Parathyroid adenoma (tissue), 2 donors: Measurements from ENCODE around the gene EEIG1.

Source experiments
- H2AFZ ChIP-seq: fragments of 300-600 bp; sonication (generic); one replicate; pipeline ENCODE4 v1.7.0; 2017; ENCODE audit warnings: antibody characterized with exemption, mild to moderate bottlenecking
- H3K27ac ChIP-seq: fragments of 300-600 bp; sonication (generic); one replicate; pipeline ENCODE4 v1.7.0; 2017
- H3K27me3 ChIP-seq: fragments of 300-600 bp; sonication (generic); one replicate; pipeline ENCODE4 v1.7.0; 2017; ENCODE audit warnings: low read length; ENCODE audit not compliant: control insufficient read depth, insufficient read depth
- H3K36me3 ChIP-seq: fragments of 300-600 bp; sonication (generic); one replicate; pipeline ENCODE4 v1.7.0; 2017; ENCODE audit warnings: low read length; ENCODE audit not compliant: control insufficient read depth, insufficient read depth
- H3K4me1 ChIP-seq: fragments of 300-600 bp; sonication (generic); one replicate; pipeline ENCODE4 v1.7.0; 2017; ENCODE audit warnings: control low read depth
- H3K4me2 ChIP-seq: fragments of 300-600 bp; sonication (generic); one replicate; pipeline ENCODE4 v1.7.0; 2017; ENCODE audit warnings: low read length
- H3K4me3 ChIP-seq: fragments of 300-600 bp; sonication (generic); one replicate; pipeline ENCODE4 v1.7.0; 2017; ENCODE audit warnings: low read depth, low read length
- H3K79me2 ChIP-seq: fragments of 300-600 bp; sonication (generic); one replicate; pipeline ENCODE4 v1.7.0; 2017; ENCODE audit warnings: control low read depth
- H3K9ac ChIP-seq: fragments of 300-600 bp; sonication (generic); one replicate; pipeline ENCODE4 v1.7.0; 2017; ENCODE audit warnings: mild to moderate bottlenecking
- H3K9me3 ChIP-seq: fragments of 300-600 bp; sonication (generic); one replicate; pipeline ENCODE4 v1.7.0; 2017; ENCODE audit warnings: low read length; ENCODE audit not compliant: control insufficient read depth
- TF ChIP-seq, protein P1 (sequence below): fragments of 300-600 bp; sonication (generic); IDR thresholded peaks from one replicate; pipeline ENCODE4 v1.7.0; 2017; ENCODE audit warnings: antibody characterized with exemption, mild to moderate bottlenecking
- donor health status: primary hyperparathyroidism.

The EEIG1 gene

GRCh38 chr9:127942216-127943010 is 38.4 kb downstream of the EEIG1 start:
- Histone ChIP-seq H2AFZ (no peak overlapping the region), H3K27me3 (no peaks in the 10 kb centered on the region), H3K79me2 (no peaks in the 10 kb centered on the region), H3K9me3 (no peaks in the 10 kb centered on the region), H3K4me3 (no peak overlapping the region), H3K4me2 (no peak overlapping the region), H3K9ac (no peak overlapping the region), H3K4me1 (no peaks in the 10 kb centered on the region), H3K27ac (no peak overlapping the region), H3K36me3 (no peaks in the 10 kb centered on the region)
- TF ChIP-seq, protein P1, sequence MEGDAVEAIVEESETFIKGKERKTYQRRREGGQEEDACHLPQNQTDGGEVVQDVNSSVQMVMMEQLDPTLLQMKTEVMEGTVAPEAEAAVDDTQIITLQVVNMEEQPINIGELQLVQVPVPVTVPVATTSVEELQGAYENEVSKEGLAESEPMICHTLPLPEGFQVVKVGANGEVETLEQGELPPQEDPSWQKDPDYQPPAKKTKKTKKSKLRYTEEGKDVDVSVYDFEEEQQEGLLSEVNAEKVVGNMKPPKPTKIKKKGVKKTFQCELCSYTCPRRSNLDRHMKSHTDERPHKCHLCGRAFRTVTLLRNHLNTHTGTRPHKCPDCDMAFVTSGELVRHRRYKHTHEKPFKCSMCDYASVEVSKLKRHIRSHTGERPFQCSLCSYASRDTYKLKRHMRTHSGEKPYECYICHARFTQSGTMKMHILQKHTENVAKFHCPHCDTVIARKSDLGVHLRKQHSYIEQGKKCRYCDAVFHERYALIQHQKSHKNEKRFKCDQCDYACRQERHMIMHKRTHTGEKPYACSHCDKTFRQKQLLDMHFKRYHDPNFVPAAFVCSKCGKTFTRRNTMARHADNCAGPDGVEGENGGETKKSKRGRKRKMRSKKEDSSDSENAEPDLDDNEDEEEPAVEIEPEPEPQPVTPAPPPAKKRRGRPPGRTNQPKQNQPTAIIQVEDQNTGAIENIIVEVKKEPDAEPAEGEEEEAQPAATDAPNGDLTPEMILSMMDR: peak; percentile 64

DNA sequence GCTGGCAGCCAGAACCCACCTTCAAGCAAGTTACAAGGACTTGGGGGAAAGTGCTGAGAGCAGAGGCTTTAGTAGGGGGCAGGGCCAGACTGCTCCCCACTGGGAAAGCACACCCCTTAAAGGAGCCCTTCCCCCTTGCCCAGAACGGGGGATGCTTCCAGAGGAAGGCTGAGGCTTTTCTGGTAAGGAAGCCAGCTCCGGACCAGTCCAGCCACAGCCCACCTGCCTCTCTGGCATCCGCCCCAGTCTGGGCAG is 38.9 kb downstream of the EEIG1 start:
- no peak overlapping the region for H3K9ac ChIP-seq
- H3K4me3 ChIP-seq: no peak overlapping the region
- H3K27ac ChIP-seq: no peak overlapping the region
- H3K36me3 ChIP-seq: no peaks in the 10 kb centered on the region
- no peaks in the 10 kb centered on the region for H3K27me3 ChIP-seq
- H3K9me3 ChIP-seq: no peaks in the 10 kb centered on the region
- no peak overlapping the region for H3K4me2 ChIP-seq
- TF ChIP-seq, protein P1: no peak
- H2AFZ ChIP-seq: no peak overlapping the region
- peaks cover 2% of the 10 kb centered on the region for H3K79me2 ChIP-seq
- no peaks in the 10 kb centered on the region for H3K4me1 ChIP-seq

DNA sequence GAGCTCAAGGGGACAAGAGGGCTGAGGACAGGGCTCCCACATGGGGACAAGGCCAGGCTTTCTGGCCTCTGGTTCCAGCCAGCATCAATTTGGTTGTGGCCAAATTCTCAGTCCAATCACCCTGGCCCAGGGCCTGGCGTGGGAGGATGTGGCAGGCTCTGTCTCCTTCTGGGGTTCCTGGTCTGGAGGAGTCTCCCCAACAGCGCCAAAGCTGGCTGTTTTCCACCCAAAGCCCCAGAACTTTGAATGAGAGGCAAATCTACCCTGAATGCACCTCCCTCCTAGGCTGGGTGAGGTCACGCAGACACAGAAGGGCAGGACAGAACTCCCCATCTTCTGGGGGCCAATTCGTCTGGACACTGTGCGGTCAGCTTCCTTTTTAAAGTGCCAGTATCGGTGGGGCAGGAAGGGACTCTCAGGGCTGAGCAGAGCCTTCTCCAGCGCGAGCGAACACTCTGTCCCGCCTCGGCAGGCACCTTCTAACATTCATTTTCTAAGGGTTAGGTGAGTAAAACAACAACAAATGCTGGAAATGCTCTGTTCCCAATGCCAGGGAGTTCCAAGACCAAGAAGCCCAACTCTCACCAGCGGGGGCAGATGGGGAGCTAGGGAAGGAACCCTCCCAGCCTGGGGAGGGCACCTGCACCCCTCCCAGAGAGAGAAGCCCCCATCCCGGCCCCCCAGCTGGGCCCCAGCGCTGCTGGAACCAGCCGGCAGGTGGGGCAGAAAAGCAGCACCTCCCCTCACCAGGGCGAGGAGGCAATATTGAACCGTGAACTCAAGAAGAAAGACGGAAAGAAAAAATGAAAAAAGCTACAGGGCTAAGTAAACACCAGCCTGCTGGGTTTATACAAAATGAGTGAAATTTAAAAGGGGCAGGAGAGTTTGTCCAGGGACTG is 39.5 kb downstream of the EEIG1 start:
- Histone ChIP-seq H3K9ac (no peak overlapping the region), H3K4me3 (no peak overlapping the region), H3K27me3 (no peaks in the 10 kb centered on the region), H3K36me3 (no peaks in the 10 kb centered on the region), H2AFZ (no peak overlapping the region), H3K4me1 (no peaks in the 10 kb centered on the region), H3K9me3 (no peaks in the 10 kb centered on the region), H3K27ac (no peak overlapping the region), H3K79me2 (peaks cover 3% of the 10 kb centered on the region), H3K4me2 (no peak overlapping the region)
- TF ChIP-seq, protein P1: no peak

- no peak overlapping the region for H3K9ac ChIP-seq
- TF ChIP-seq, protein P1: no peak
- H3K9me3 ChIP-seq: no peaks in the 10 kb centered on the region
- H3K79me2 ChIP-seq: peaks cover 5% of the 10 kb centered on the region
- no peaks in the 10 kb centered on the region for H3K36me3 ChIP-seq
- no peaks in the 10 kb centered on the region for H3K4me1 ChIP-seq
- H2AFZ ChIP-seq: no peak overlapping the region
- H3K4me3 ChIP-seq: no peak overlapping the region
- no peak overlapping the region for H3K27ac ChIP-seq
- no peak overlapping the region for H3K4me2 ChIP-seq
- H3K27me3 ChIP-seq: no peaks in the 10 kb centered on the region
Observed at GRCh38 chr9:127940593-127940992, 40.2 kb downstream of the EEIG1 start.
